AG04449 (cell line): ENCODE data around the gene PRRC1.

Source experiments
- CTCF ChIA-PET: fragments of 350-600 bp; formaldehyde crosslinking; extraction: SDS; loops from one replicate; lab custom pipeline; 2021; ENCODE audit warnings: antibody characterized with exemption; lab: Yijun Ruan, JAX
- POLR2A ChIA-PET: fragments of 400-600, 350-600 bp; formaldehyde crosslinking; extraction: SDS; loops from one replicate; lab custom pipeline; 2020; ENCODE audit warnings: antibody characterized with exemption, inconsistent platforms; lab: Yijun Ruan, JAX
- DNase-seq: peaks from one replicate; pipeline ENCODE4 v3.0.0-alpha.2; 2010; ENCODE audit warnings: low read depth, low spot score
- H3K4me3 ChIP-seq: 2 replicates; pipeline ENCODE4 v1.5.1; 2011; ENCODE audit warnings: low read depth, mild to moderate bottlenecking, control low read depth, low read length
- CTCF ChIP-seq: IDR thresholded peaks from one replicate; pipeline ENCODE4 v1.5.1; 2011; ENCODE audit warnings: mild to moderate bottlenecking, moderate library complexity, low read length, control low read depth, inconsistent platforms; ENCODE audit not compliant: insufficient read depth; ENCODE audit errors: missing control alignments

Gene PRRC1

GRCh38 chr5:127505905-127506304, 11.5 kb upstream of the PRRC1 start:
- no peak for DNase-seq
- CTCF ChIA-PET, result interaction anchor here (1.4 to 2.2 kb wide), 2 partner anchors 12 to 15 kb away, joined by 5 to 22 read pairs; no protein-coding TSS in a partner anchor
- H3K4me3 ChIP-seq, result no peak overlapping the region
- TF ChIP-seq CTCF, result no peak
- POLR2A ChIA-PET, result no interaction called here

DNA sequence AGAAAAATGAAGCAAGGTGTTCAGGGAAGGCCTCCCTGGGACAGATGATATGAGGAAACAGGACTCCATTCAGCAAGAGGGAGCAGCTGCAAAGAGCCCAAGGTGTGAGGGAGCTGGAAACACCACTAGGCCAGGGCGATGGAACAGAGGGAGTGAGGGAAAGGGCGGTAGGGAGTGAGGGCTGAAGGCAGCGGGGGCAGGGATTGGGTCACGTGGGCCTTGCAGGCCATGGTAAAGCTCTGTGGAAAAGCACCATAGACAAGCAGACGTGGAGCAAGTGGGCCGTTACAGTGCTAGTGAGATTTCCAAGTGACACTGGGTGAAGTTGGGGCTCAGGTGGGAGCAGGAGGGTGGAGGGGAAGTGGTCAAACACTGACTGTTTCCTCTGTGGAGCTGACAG, 10.8 kb upstream of the PRRC1 start:
- no peak for DNase-seq
- CTCF ChIA-PET, result interaction anchor here (1.4 to 2.2 kb wide), 2 partner anchors 13 to 16 kb away, joined by 5 to 22 read pairs; no protein-coding TSS in a partner anchor
- POLR2A ChIA-PET, result no interaction called here
- no peak overlapping the region for H3K4me3 ChIP-seq
- no peak for TF ChIP-seq CTCF

DNA sequence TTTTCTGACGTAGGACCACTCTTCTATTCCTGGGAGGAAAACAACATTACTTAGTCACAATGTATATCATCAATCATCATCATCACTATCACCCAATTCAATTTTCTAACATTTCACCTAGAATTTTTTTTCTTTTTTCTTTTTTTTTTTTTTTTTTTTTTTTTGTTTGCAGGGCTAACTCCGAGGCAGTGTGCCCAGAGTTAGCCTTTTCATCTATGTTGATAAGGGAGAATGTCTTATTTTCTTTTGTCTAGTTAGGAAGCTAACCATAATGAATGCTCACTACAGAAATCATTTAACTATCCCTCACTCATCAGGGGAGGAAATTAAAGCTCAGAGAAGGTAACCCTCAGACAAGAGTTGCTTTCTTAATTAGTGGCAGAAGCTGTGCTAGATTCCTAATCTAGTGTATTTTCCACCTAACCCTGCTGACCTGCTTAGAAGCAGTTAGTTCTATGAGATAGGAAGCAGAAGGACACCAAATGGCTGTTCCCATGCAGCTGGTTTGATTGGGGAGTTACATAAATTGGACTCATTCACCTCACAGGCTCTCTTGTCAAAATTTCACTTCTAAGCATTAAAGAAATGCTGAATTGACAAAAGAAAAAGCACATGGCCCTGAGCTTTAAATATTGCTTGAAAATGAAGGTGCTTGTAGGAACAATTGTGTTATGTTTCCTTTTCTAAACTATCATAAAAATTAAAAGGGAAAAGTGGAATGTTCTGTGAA, 8.6 kb upstream of the PRRC1 start:
- no peak for TF ChIP-seq CTCF
- POLR2A ChIA-PET, result no interaction called here
- no peak for DNase-seq
- CTCF ChIA-PET, result interaction anchor here (1.9 kb wide), 1 partner anchor 16 kb away, joined by 12 read pairs; no protein-coding TSS in a partner anchor
- no peak overlapping the region for H3K4me3 ChIP-seq

DNA sequence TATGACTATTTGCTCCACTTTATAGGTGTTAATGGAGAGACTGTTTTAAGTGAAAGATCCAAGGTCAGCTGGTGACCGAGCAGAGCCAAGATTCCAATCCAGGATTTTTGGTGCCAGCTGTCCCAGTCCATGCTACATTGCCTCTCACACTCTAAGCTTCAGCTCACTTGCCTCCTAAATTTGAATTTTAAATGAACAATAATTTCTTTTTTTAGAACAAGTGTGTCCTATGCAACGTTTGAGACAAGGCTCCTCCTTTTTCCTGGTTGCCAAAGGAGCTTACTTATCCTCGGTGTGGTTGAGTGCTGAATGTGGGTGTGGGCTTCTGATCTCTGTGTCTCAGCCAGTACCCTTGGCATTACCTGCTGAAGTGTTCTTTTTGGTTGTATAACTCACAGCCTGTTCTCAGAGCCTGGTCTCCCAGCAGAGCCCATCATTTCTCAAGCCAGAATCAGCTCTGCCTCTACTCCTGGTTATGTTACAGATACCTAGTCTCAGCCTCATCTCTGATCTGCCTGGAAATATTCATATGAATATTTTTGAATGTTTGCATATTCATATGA, 4.0 kb upstream of the PRRC1 start:
- CTCF ChIA-PET, result interaction anchor here (1.2 kb wide), 1 partner anchor 20 kb away, joined by 6 read pairs; no protein-coding TSS in a partner anchor
- POLR2A ChIA-PET, result no interaction called here
- TF ChIP-seq CTCF, result no peak
- no peak overlapping the region for H3K4me3 ChIP-seq
- DNase-seq, result no peak

- ChIA-PET POLR2A (no interaction called here), CTCF (interaction anchor here (2.1 kb wide), 1 partner anchor 24 kb away, joined by 6 read pairs; no protein-coding TSS in a partner anchor)
- no peak overlapping the region for H3K4me3 ChIP-seq
- TF ChIP-seq CTCF, result no peak
- DNase-seq, result no peak
These were observed 2.6 kb upstream of the PRRC1 start for GRCh38 chr5:127514816-127515215.
